Fibroblast of villous mesenchyme (primary cell): Measurements from ENCODE around the gene ADRB1. TPM values are rescaled to one million over a fixed set of nuclear protein-coding genes. Genes with fewer than 3 reads are reported as not detected.
A peak's percentile ranks its signal among the peaks of the same experiment; 100 is the strongest.

ENCODE experiments used
- DNase-seq: peaks from one replicate; pipeline ENCODE4 v3.0.0-alpha.2; 2010; ENCODE audit warnings: low read depth
- H3K4me3 ChIP-seq: 2 replicates; pipeline ENCODE4 v1.5.1; 2011; ENCODE audit warnings: low read depth, mild to moderate bottlenecking, low read length
- CTCF ChIP-seq: IDR thresholded peaks from 2 replicates; pipeline ENCODE4 v1.5.1; 2012; ENCODE audit warnings: low read depth, mild to moderate bottlenecking, low read length; ENCODE audit not compliant: insufficient read depth
- total RNA-seq: library from RNA; depleted of rRNA; stranded (reverse); fragments of >200 nt; gene quantifications from 2 replicates; pipeline ENCODE4 v1.2.3, GENCODE V29; 2012

ADRB1 gene
- total RNA-seq, result not detected in 2 replicates

GRCh38 chr10:114043532-114044246 lies at the start of gene ADRB1:
ADRB1 (plus strand) TSS chr10:114043866; CDS start chr10:114044133, 267 bp downstream.
- no peak for TF ChIP-seq CTCF
- DNase-seq, result peak; percentile 34
- peak within 1 kb of the TSS; percentile 43 for H3K4me3 ChIP-seq

GRCh38 chr10:113995201-113995600 lies 48.5 kb upstream of the ADRB1 start:
- no peak for TF ChIP-seq CTCF

GRCh38 chr10:113997428-113997827 lies 46.2 kb upstream of the ADRB1 start:
- H3K4me3 ChIP-seq, result no peak overlapping the region
- no peak for TF ChIP-seq CTCF
- no peak for DNase-seq

More at GRCh38 chr10:113995201-113995600, 48.5 kb upstream of the ADRB1 start:
- DNase-seq, result no peak
- no peak overlapping the region for H3K4me3 ChIP-seq

- H3K4me3 ChIP-seq, result no peak overlapping the region
- no peak for DNase-seq
- no peak for TF ChIP-seq CTCF
Observed at GRCh38 chr10:113999531-113999930, 44.1 kb upstream of the ADRB1 start.

- TF ChIP-seq CTCF, result no peak
- DNase-seq, result no peak
- H3K4me3 ChIP-seq, result no peak overlapping the region
Observed at GRCh38 chr10:114000457-114001010, 43.1 kb upstream of the ADRB1 start.

- no peak overlapping the region for H3K4me3 ChIP-seq
- TF ChIP-seq CTCF, result no peak
- no peak for DNase-seq
Observed at GRCh38 chr10:114002422-114002821, 41.2 kb upstream of the ADRB1 start.
